Retinal pigment epithelial cell (primary cell): ENCODE measurements around the gene CHRNA1.

ENCODE experiments used
- DNase-seq: peaks from one replicate; pipeline ENCODE4 v3.0.0-alpha.2; 2010; ENCODE audit warnings: low read depth
- H3K4me3 ChIP-seq: 2 replicates; pipeline ENCODE4 v1.5.1; 2011; ENCODE audit warnings: mild to moderate bottlenecking, low read length, control low read depth, moderate library complexity
- CTCF ChIP-seq: conservative IDR thresholded peaks from 2 replicates; pipeline ENCODE4 v1.5.1; 2011; ENCODE audit warnings: low read depth, low read length, control low read depth, inconsistent platforms

The CHRNA1 gene

GRCh38 chr2:174708713-174709112 is 55.6 kb downstream of the CHRNA1 start:
- no peak for TF ChIP-seq CTCF

GRCh38 chr2:174705321-174705720 is 59.0 kb downstream of the CHRNA1 start:
- DNase-seq: no peak
- no peak for TF ChIP-seq CTCF
- no peak overlapping the region for H3K4me3 ChIP-seq

More at GRCh38 chr2:174708713-174709112, 55.6 kb downstream of the CHRNA1 start:
- DNase-seq: no peak
- no peak overlapping the region for H3K4me3 ChIP-seq

GRCh38 chr2:174704642-174705041 is 59.6 kb downstream of the CHRNA1 start:
- no peak for DNase-seq
- no peak overlapping the region for H3K4me3 ChIP-seq
- no peak for TF ChIP-seq CTCF

- H3K4me3 ChIP-seq: no peak overlapping the region
- no peak for DNase-seq
- no peak for TF ChIP-seq CTCF
Measured at GRCh38 chr2:174704061-174704460, 60.2 kb downstream of the CHRNA1 start.

- TF ChIP-seq CTCF: no peak
- DNase-seq: no peak
- H3K4me3 ChIP-seq: no peak overlapping the region
Measured at GRCh38 chr2:174703430-174703829, 60.8 kb downstream of the CHRNA1 start.

GRCh38 chr2:174702541-174702940 is 61.7 kb downstream of the CHRNA1 start:
- no peak for DNase-seq
- H3K4me3 ChIP-seq: no peak overlapping the region
- TF ChIP-seq CTCF: no peak

- no peak for DNase-seq
- no peak overlapping the region for H3K4me3 ChIP-seq
Measured at GRCh38 chr2:174699993-174700766, 64.1 kb downstream of the CHRNA1 start.

More at GRCh38 chr2:174699993-174700766, 64.1 kb downstream of the CHRNA1 start:
- peak; percentile 67 for TF ChIP-seq CTCF
